ENCODE results near the gene ATIC.
"Not testable (repeated sequence)": the region's sequence is repeated elsewhere in the genome, so short reads cannot be mapped to it uniquely, and the experiment has no call there.

The ATIC gene

DNA sequence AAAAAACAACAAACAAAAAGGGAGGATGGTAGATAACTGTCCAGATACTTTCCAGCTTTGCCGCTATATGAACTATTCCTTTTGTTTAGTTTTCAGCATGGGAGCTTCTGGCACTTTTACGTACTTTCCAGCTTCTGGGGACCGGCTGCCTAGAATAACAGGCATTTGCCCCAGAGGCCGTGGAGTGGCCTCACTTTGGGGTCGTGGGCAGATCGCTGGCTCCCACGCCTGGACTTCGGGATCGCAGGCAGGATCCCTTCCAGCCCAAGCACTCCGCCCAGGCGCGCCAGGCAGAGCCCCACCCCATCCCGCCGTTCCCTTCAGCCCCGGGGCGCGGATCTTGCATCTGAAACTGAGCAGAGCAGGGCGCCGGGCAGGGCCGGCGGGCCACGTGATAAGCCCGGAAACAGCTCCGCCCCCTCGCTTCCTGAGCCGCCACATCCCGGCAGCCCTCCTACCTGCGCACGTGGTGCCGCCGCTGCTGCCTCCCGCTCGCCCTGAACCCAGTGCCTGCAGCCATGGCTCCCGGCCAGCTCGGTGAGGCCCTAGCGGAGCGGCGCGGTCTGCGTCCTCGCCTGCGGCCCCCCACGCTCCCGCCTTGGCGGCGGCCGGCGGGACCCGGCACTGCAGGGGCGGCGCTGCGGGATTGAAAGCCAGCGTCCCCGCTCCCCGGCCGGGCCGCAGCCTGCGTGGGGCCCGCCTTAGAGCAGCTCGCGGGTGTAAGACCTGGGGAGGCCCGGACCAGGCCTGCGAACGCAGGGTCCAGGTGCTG lies at the start of gene ATIC:
Gene ATIC, plus strand, starts transcription at position 435 of the 772 bp plus-strand sequence. Its CDS starts 84 bp downstream, at position 519.
- peak; percentile 75 for DNase-seq (ENCODE audit: low read depth)
- H3K4me3 ChIP-seq (ENCODE audit: low read depth, low read length), result peak within 1 kb of the TSS; percentile 59

DNA sequence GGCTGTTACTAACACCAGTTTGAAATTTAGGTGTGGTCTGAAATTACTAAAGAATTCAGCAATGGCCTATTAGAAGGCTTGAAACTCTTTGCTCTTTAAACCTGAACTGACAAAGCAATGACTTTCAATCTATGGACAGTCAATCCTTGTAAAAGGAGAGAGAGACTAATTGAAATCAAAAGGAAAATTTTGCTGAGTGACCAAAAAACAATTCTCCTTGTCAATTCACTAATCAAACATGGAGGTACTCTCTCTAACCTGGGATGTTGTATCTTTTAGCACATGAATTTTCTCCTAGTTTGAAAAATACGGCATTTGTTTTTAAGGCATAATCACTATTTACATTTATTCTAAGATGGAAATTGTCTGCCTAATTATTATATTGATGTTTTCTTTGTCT lies 49.6 kb upstream of the ATIC start:
- no peak for DNase-seq (ENCODE audit: low read depth)
- no peak overlapping the region for H3K4me3 ChIP-seq (ENCODE audit: low read depth, low read length)

DNA sequence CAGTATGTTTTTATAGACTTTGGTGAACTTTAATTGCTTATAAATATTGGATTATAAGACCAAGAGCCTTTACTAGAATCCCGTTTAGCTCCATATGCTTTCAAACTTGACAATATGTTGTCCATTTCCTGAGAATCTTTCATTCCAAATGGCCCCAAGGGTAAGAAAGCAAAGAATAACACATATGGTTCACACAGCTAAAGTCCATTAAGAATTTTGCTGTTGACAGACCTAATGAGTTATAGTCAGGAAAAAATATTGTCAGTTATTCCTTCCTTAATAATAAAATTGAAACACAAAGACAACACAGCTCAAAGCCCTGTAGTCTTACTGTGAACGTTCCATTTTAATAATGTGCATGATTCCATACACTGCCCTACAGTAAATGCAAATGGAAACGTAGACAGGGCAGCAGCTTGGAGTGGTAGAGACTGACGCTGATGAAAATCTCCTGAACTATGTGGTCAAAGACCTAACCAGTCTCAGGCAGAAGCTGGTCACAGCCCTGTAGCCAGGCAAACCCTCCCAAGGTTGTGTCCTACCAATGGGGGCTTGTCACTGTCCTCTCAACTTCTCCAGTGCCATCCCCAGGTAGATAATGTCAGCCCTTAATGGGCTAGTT lies 49.0 kb upstream of the ATIC start:
- no peak overlapping the region for H3K4me3 ChIP-seq (ENCODE audit: low read depth, low read length)

DNA sequence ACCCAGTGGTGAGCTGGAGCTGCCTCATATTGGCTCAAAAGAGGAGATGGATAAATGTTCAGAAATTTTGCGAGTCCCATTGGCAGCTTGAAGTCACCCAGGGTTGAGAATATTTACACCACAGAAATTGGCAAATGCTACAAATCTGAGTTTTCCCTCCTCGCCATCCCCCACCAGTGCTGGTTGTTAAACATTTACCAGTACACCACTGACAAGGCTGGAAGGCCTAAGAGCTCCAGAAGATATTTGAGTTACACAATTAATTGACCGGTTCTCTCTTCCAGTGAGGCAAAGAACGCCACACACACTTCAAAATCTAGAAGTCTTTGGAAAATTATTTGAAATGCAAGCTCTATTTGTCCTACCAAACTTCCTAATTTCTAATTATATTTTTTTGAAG lies 47.5 kb upstream of the ATIC start:
- DNase-seq (ENCODE audit: low read depth), result no peak
- no peak overlapping the region for H3K4me3 ChIP-seq (ENCODE audit: low read depth, low read length)

More for the DNA sequence above, 49.0 kb upstream of the ATIC start:
- DNase-seq (ENCODE audit: low read depth), result no peak

DNA sequence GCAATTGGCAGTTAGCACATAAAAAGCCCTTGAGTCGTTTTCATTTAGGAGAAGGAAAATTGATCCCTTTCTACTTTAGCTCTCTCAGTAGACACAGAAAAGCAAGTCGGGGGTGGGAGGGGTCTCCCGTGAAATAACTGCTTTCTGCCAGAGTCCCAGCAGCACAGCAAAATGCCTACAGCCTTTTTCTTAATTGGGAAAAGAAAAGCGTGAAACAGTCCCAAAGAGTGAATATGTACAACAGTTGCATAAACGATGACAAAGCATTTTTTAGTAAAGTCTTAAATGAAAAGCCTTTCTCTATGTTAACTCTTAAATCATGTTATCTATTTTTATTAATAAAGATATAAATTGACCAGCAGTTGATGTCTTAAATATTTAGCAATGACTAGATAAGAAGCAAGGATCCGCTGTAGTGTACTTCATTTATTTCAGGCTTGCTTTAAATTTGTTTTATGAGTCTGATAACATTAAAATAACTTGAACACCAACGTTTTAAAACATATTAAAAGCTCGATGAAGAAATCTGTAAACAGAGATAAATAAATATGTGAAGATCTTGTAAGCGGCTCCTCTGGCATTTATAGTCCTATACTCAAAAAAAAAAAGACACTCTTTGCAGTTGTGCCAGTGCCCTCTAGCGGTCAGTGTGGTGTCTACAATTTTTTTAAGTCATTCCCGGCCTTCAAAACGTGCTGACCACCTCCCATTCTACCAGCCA lies 42.3 kb upstream of the ATIC start:
- H3K4me3 ChIP-seq (ENCODE audit: low read depth, low read length), result no peak overlapping the region

DNA sequence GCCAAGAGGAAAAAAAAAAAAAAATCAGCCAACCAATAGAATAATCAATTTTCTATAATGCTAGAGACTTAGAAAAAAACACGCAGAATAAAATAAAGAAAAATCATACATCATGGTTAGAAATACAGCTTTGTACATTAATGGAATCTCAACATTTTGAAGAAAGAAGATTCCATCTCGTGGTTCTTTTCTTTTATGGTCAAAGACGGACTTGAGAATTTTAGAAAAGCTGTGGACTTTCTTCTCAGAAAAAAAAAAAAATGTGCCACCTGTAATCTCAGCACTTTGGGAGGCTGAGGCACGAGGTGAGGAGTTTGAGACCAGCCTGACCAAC lies 41.8 kb upstream of the ATIC start:
- no peak overlapping the region for H3K4me3 ChIP-seq (ENCODE audit: low read depth, low read length)
- no peak for DNase-seq (ENCODE audit: low read depth)

More for the DNA sequence above, 42.3 kb upstream of the ATIC start:
- DNase-seq (ENCODE audit: low read depth), result peak; percentile 31

DNA sequence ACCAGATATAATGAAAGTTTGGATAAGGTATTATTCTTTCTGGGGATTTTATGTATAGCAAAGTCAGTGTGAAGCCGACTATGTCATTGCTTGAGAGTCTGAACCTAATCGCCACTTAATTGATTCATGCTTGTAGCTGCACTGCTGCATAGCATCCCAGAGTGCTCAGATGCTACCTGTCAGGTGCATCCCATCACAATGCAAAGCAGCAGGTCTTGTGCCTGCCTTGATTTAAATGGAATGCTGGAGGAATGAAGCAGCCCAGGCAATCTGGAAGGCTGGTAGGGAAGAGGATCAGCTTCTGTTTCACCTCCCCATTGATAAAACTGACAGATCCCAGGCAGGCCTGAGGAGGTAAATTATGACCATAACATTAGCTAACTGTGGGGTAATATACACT lies 40.4 kb upstream of the ATIC start:
- no peak for DNase-seq (ENCODE audit: low read depth)
- no peak overlapping the region for H3K4me3 ChIP-seq (ENCODE audit: low read depth, low read length)

DNA sequence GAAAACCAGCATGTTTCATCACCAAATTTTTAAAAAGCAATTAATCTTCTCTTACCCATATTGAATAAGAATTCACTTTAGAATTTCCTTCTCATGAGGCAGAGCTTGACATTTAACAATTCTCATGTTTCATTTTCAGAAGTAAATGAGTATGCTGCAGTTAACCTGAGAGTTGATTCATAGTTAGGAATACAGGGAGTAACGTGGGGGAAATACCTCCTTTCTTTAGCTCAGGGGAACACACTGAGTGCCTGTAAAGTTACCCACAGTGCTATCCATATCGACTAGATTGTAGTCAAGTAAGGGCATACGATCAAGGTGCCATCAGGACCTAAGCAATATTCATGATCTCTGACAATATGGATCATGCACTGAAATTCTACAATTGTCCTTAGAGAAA lies 38.9 kb upstream of the ATIC start:
- no peak for DNase-seq (ENCODE audit: low read depth)
- H3K4me3 ChIP-seq (ENCODE audit: low read depth, low read length), result no peak overlapping the region

DNA sequence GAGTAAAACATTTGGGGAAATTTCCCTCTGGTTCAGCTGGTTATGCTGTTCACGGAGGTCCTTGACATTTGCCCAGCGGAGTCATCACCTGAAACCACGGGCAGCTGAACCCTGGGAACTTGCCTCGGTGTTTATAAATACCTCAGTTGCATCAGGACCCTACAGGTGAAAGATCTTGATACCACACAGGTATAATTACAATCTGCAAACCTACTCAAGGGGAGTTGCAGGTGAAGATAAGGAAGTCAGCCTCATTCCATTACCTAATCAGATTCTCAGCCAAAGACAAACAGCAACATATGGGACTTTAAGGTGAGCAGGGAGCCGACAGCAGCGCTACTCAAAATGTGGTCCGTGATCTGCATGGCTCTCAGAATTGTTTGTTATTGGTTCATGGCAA lies 37.0 kb upstream of the ATIC start:
- no peak for DNase-seq (ENCODE audit: low read depth)
- H3K4me3 ChIP-seq (ENCODE audit: low read depth, low read length), result no peak overlapping the region

DNA sequence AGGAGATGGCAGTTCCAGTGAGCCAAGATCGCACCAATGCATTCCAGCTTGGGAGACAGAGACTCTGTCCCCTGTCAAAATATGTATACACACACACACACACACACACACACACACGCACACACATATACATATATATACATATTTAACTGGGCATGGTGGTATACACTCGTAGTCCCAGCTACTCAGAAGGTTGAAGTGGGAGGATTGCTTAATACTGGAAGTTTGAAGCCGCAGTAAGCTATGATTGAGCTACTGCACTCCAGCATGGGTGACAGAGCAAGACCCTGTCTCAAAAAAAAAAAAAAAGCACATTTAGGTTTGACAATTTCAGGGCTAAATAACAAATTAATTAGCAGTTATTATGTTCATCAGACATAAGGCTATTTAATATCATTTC lies 36.0 kb upstream of the ATIC start:
- no peak for DNase-seq (ENCODE audit: low read depth)
- H3K4me3 ChIP-seq (ENCODE audit: low read depth, low read length), result no peak overlapping the region

DNA sequence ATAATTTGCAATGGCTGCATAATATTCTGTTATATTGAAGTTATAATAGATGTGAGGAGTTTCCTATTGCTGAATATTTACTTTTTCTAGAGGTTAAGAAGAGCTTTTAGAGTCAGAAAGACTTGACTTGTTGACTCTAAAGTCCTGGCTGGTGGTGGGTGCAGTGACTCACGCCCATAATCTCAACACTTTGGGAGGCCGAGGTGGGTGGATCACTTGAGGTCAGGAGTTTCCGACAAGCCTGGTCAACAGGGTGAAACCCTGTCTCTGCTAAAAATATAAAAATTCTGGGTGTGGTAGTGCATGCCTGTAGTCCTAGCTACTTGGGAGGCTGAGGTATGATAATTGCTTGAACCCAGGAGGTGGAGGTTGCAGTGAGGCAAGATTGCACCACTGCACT lies 33.9 kb upstream of the ATIC start:
- H3K4me3 ChIP-seq (ENCODE audit: low read depth, low read length), result no peak overlapping the region
- no peak for DNase-seq (ENCODE audit: low read depth)

DNA sequence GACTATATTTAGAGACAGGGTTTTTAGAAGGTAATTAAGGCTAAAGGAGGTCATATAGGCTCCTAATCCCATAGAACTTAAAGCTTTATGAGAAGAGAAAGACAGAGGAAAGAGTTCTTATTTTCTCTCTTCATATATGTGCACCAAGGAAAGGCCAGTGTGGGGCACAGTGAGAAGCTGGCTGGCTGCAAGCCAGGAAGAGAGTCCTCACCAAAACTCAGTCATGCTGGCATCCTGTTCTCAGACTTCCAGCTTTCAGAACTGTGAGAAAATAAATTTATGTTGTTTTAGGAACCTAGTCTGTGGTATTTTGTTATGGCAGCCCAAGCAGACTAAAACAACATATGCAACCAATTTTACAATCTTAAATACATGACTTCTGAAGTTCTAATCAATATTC lies 31.5 kb upstream of the ATIC start:
- H3K4me3 ChIP-seq (ENCODE audit: low read depth, low read length), result no peak overlapping the region
- DNase-seq (ENCODE audit: low read depth), result no peak

DNA sequence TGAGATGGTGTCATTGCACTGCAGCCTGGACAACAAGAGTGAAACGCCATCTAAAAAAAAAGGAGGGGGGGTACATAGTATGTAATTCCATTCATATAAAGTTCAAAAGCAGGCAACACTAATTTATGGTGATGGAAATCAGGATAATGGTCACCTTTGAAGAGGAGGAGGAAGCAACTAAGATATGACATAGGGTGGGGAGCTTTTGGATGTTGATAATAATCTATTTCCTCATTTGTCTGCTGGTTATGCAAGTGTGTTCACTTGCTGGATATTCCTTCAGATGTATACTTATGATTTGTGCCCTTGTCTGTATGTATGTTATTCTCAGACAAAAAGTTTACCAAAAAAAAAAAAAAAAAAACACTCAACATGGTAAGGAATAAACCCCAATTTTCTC lies 28.6 kb upstream of the ATIC start:
- H3K4me3 ChIP-seq (ENCODE audit: low read depth, low read length), result no peak overlapping the region
- no peak for DNase-seq (ENCODE audit: low read depth)

DNA sequence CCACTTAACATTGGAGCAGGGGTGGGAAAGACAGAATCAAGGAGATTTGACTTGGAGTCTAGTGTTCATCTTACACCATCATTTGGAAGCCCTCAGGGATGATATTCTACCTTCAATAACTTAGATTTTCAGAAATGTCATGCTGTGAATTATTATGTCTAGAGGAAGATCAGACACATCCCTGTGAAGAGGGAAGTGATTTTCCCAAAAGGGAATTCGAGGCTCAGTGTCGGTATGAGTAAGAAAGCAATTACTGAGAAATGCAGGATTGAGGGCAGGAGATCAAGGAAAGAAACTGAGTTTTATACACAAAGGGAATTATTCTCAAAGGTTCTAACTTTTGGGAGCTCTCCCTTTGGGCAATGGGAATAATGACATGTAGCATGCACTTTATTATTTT lies 25.6 kb upstream of the ATIC start:
- DNase-seq (ENCODE audit: low read depth), result no peak
- no peak overlapping the region for H3K4me3 ChIP-seq (ENCODE audit: low read depth, low read length)

DNA sequence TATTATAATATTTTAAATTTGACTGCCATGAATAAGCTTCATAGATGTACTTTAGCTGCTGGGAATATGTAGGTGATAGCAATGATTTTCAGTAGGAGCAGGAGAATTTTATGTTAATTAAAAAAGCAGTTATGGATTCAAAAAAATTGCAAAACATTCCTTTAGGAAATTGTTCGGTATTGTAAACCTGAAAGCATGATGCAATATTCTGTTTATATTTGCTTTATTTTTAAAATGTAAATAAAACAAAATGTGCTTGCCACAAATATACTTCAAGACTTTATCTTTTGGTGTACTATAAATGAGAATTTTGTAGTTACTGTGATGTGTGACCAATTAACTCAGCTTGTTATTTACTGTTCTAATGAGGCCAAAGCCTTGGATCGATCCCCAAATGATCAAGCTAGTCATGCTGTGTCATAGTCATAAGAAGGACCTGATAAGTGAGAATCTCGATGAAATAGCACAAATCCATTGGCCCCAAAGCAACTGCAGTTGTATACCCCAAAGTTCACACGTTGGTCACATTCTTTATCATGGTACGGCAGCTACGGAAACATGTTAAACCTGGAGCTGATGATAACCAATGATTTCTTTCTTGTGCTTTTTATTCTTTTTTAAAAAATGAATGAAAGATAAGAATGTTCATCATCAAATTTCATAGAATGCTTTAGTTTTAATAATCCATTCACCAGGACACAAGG lies 23.6 kb upstream of the ATIC start:
- H3K4me3 ChIP-seq (ENCODE audit: low read depth, low read length), result no peak overlapping the region
- no peak for DNase-seq (ENCODE audit: low read depth)

DNA sequence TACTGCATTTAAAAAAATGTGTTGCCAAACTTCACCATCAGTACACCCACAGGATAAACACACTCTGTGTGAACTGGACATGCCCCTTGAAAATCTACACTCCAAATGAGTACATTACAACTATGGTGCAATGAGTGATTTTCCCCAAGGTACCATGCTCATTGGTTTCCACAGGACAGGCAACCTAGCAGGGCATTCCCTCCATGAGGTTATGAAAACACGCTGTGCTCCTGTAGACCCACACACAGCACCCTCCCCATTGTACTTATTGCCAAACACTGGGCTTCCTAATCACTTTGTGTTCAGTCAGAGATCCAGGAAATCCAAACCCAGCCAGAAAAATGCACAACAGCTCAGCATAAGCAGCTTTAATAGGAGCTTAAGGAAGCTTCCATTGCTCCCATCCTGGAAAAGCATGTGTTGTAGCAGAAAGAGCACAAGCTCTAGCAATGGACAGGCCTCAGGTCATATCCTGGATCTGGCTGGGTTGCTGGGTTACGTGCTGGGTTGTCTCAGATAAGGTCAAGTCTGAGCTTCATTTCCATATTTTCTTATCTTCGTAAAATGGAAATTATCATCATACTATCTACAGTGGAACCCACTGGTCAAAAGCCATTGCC lies 20.8 kb upstream of the ATIC start:
- no peak overlapping the region for H3K4me3 ChIP-seq (ENCODE audit: low read depth, low read length)
- DNase-seq (ENCODE audit: low read depth), result peak; percentile 95

DNA sequence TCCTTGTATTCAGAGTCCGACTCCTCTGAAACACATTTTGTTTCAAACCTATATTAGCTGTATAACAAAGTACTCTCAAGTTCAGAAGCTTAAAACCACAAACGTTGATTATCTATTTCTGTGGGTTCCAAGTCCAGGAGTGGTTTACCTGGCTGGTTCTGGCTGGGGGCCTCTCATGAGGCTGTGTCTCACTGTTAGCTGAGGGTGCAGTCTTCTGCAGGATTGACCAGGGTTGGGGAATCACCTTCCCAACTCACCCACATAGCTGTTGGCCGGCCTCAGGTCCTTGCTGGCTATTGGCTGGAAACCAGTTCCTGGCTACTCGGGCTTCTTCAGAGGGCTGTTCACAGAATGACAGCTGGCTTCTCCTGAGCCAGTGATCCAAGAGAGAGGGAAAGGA lies 18.0 kb upstream of the ATIC start:
- DNase-seq (ENCODE audit: low read depth), result no peak
- no peak overlapping the region for H3K4me3 ChIP-seq (ENCODE audit: low read depth, low read length)

DNA sequence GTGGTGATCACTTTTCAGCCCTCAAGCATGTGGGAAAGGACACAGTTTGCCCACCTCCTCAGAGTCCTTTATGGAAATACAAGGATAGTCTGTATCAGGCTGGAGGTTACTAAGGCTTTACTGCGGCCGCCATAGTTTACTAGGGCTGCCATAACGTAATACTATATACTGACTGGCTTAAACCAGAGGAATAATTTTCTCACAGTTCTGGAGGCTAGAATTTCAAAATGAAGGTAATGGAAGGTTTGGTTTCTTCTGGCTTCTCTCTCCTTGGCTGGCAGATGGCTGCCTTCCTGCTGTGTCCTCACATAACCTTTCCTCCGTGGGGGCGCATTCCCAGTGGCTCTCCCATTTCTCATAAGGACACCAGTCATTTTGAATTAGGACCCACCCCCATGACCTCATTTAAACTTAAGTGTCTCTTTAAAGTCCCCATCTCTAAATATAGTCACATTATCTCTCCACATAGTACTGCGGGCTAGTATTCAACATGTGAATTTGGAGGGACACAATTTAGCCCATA lies 12.5 kb upstream of the ATIC start:
- no peak for DNase-seq (ENCODE audit: low read depth)
- H3K4me3 ChIP-seq (ENCODE audit: low read depth, low read length), result no peak overlapping the region

DNA sequence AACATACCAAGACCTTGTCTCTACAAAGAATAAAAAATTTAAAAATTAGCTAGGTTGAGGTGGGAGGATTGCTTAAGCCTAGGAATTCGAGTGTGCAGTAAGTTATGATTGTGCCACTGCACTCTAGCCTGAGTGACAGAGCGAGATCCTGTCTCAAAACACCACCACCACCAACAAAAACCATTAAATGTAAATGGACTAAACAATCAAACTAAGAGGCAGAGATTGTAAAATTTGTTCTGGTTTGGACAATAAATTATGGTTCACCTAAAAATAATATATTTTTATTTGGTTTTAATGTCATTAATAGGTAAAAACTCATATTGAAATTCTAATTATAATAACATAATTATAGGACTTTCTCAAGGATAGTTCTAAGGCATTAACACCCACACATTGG lies 9.9 kb upstream of the ATIC start:
- no peak overlapping the region for H3K4me3 ChIP-seq (ENCODE audit: low read depth, low read length)
- DNase-seq (ENCODE audit: low read depth), result no peak

DNA sequence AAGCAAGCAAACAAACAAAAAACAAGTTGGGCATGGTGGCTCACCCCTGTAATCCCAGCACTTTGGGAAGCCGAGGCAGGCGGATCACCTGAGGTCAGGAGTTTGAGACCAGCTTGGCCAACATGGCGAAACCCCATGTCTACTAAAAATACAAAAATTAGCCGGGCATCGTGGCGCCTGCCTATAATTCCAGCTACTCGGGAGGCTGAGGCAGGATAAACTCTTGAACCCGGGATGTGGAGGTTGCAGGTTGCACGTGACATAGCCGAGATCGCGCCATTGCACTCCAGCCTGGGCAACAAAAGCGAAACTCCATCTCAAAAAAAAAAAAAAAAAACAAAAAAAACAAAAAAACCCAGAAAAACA lies 617 bp upstream of the ATIC start:
- DNase-seq (ENCODE audit: low read depth), result not testable (repeated sequence)
- H3K4me3 ChIP-seq (ENCODE audit: low read depth, low read length), result peak overlapping the region; percentile 59
